Measurements from ENCODE around the gene TMEM117. TPM values are rescaled to one million over a fixed set of nuclear protein-coding genes. Genes with fewer than 3 reads are reported as not detected.

TMEM117 gene
- total and polyA plus RNA-seq, 10 of the 15 experiments (the other 5 are each of a cell fraction or from before 2014, with no cell fraction given), result 3.1 to 8.2 (median 6.1) TPM

GRCh38 chr12:43982544-43982943, 146.7 kb downstream of the TMEM117 start:
- no TSS peak for BruUV-seq (replicated peaks)
- intact Hi-C loops (cut with micrococcal nuclease; ENCODE audit: unreplicated experiment) (no loop called here), in situ Hi-C loops (cut with MboI) (no loop called here)
- ATAC-seq (no peak), DNase-seq (ENCODE audit: low read depth, low spot score) (no peak), FAIRE-seq (no peak)
- no peak overlapping the region for H3K9ac ChIP-seq (ENCODE audit: control insufficient read depth, insufficient read depth, low read length)
- 100% methylated on average over 2 of the region's 2 CpGs for WGBS (ENCODE audit: insufficient coverage, insufficient replicate concordance, low lambda C conversion rate, missing lambda C conversion rate)
- H3K79me2 ChIP-seq (ENCODE audit: control insufficient read depth, insufficient read depth, low read length), result no peaks in the 10 kb centered on the region
- CTCF ChIA-PET, result interaction anchor here (0.9 to 1.2 kb wide), 2 partner anchors 26 to 33 kb away, joined by 3 read pairs; no protein-coding TSS in a partner anchor
- no peak overlapping the region for H3K4me3 ChIP-seq
- H3K9me3 ChIP-seq (replicated peaks; ENCODE audit: control insufficient read depth, insufficient read depth, low read length), result no peaks in the 10 kb centered on the region
- SMC1A ChIA-PET (ENCODE audit: uncharacterized antibody, unreplicated experiment), result no interaction called here
- POLR2A ChIA-PET, result no interaction called here
- TF ChIP-seq POLR2AphosphoS5 (IDR thresholded peaks at IDR 0.05; ENCODE audit: low read length) (no peak), EP300 (IDR thresholded peaks at IDR 0.05; ENCODE audit: borderline replicate concordance in 1 of 2, control insufficient read depth in 1 of 2, low read depth in 2 of 2, low read length in 2 of 2) (no peak), SIN3A (IDR thresholded peaks at IDR 0.05; ENCODE audit: low read depth, low read length) (no peak), HSF1 (IDR thresholded peaks at IDR 0.05; ENCODE audit: low read depth, low read length) (no peak)
- H3K27ac ChIP-seq (ENCODE audit: control insufficient read depth, insufficient read depth), result no peak overlapping the region
- H4K20me1 ChIP-seq (ENCODE audit: control insufficient read depth, insufficient read depth), result no peaks in the 10 kb centered on the region
- H3K4me2 ChIP-seq (ENCODE audit: control insufficient read depth, insufficient read depth), result no peak overlapping the region
- H3K36me3 ChIP-seq (ENCODE audit: control insufficient read depth in 2 of 2, insufficient read depth in 2 of 2, low read length in 1 of 2), result no peaks in the 10 kb centered on the region
- no peak overlapping the region for H2AFZ ChIP-seq (ENCODE audit: control insufficient read depth, low read depth, low read length)
- no peaks in the 10 kb centered on the region for H3K27me3 ChIP-seq (replicated peaks in 1 of 2; ENCODE audit: control insufficient read depth in 2 of 2, insufficient read depth in 2 of 2, low read length in 1 of 2)
- RAD21 ChIA-PET (ENCODE audit: unreplicated experiment), result no interaction called here
- no peaks in the 10 kb centered on the region for H3K4me1 ChIP-seq (ENCODE audit: control insufficient read depth, insufficient read depth, low read length)
